ENCODE results near the gene AFG1L. TPM values are rescaled to one million over a fixed set of nuclear protein-coding genes. Genes with fewer than 3 reads are reported as not detected.
A peak's percentile ranks its signal among the peaks of the same experiment; 100 is the strongest.
"Not testable (repeated sequence)": the region's sequence is repeated elsewhere in the genome, so short reads cannot be mapped to it uniquely, and the experiment has no call there.

Gene AFG1L
- total and polyA plus RNA-seq, 7 donors, result 2.1 to 6.9 (median 3.5) TPM

GRCh38 chr6:108295676-108296075 is 822 bp downstream of the AFG1L start:
- 65 to 66% methylated on average over 7 of the region's 7 CpGs for WGBS, 2 donors
- Histone ChIP-seq H3K4me3 (peak overlapping the region; percentile 62 to 80 (median 74)), H3K27ac (peak overlapping the region; percentile 82 to 88 (median 87)), H3K9me3 (no peaks in the 10 kb centered on the region), H3K36me3 (no peaks in the 10 kb centered on the region), H3K4me1 (peaks cover 0 to 9% (median 7%) of the 10 kb centered on the region in 4 donors), H3K27me3 (no peaks in the 10 kb centered on the region)
- no peak for TF ChIP-seq POLR2AphosphoS5 (IDR thresholded peaks at IDR 0.05)
- no peak for TF ChIP-seq EP300 (IDR thresholded peaks at IDR 0.05)
- TF ChIP-seq POLR2A (IDR thresholded peaks at IDR 0.05), result no peak
- no peak for TF ChIP-seq CTCF (IDR thresholded peaks at IDR 0.05)
- no peak for DNase-seq
- intact Hi-C loops (cut with DNase I), result no loop called here

DNA sequence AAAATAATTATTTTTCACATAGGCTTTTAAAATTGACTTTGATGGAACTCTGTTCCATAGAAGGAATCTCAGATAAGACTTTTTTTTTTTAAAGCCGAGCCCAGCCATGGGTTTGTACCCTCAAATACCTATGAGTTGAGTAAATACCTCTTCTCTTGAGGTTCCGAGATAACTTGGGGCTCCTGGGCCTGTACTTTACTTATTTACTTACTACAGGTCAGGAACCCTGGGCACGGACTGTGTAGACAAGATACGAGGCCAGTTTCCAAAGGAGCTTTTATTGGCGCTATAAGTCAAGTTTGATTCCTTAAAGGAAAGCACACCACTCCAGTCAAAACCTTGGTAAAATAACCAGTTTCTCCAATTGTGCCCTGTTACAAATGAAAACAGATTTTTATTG is 7.5 kb downstream of the AFG1L start:
- Histone ChIP-seq H3K4me1 (no peaks in the 10 kb centered on the region), H3K27me3 (no peaks in the 10 kb centered on the region), H3K4me3 (no peak overlapping the region), H3K27ac (no peak overlapping the region), H3K9me3 (no peaks in the 10 kb centered on the region), H3K36me3 (no peaks in the 10 kb centered on the region)
- TF ChIP-seq CTCF (IDR thresholded peaks at IDR 0.05) (no peak), POLR2A (IDR thresholded peaks at IDR 0.05) (no peak), EP300 (IDR thresholded peaks at IDR 0.05) (no peak), POLR2AphosphoS5 (IDR thresholded peaks at IDR 0.05) (no peak)
- WGBS, 2 donors, result 76 to 89% methylated on average over 5 of the region's 5 CpGs
- no peak for DNase-seq
- intact Hi-C loops (cut with DNase I), result no loop called here

- intact Hi-C loops (cut with DNase I), result no loop called here
- H3K36me3 ChIP-seq, result no peaks in the 10 kb centered on the region
- WGBS, 2 donors, result 89 to 90% methylated on average over 2 of the region's 2 CpGs
- no peak for DNase-seq
- H3K9me3 ChIP-seq, result no peaks in the 10 kb centered on the region
- no peaks in the 10 kb centered on the region for H3K27me3 ChIP-seq
- TF ChIP-seq EP300 (IDR thresholded peaks at IDR 0.05), result no peak
- TF ChIP-seq POLR2AphosphoS5 (IDR thresholded peaks at IDR 0.05), result no peak
- no peak for TF ChIP-seq CTCF (IDR thresholded peaks at IDR 0.05)
- no peak for TF ChIP-seq POLR2A (IDR thresholded peaks at IDR 0.05)
- no peak overlapping the region for H3K27ac ChIP-seq
- no peaks in the 10 kb centered on the region for H3K4me1 ChIP-seq
- no peak overlapping the region for H3K4me3 ChIP-seq
Measured at GRCh38 chr6:108304646-108305045, 9.8 kb downstream of the AFG1L start.

DNA sequence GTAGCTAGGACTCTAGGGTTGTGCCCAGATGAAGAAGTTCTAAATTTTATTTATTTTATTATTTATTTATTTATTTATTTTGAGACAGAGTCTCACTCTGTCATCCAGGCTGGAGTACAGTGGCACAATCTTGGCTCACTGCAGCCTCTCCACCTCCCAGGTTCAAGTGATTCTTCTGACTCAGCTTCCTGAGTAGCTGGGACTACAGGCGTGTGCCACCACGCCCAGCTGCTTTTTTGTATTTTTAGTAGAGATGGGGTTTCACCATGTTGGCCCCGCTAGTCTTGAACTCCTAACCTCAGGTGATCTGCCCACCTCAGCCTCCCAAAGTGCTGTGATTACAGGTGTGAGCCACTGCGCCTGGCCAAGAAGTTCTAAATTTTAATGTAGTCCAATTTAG is 13.8 kb downstream of the AFG1L start:
- H3K4me1 ChIP-seq; H3K27me3 ChIP-seq; H3K36me3 ChIP-seq; H3K9me3 ChIP-seq; intact Hi-C loops (cut with DNase I); H3K27ac ChIP-seq; DNase-seq; H3K4me3 ChIP-seq: not testable (repeated sequence)
- 74 to 79% methylated on average over 4 of the region's 4 CpGs for WGBS, 2 donors

- intact Hi-C loops (cut with DNase I), result no loop called here
- Histone ChIP-seq H3K27ac (no peak overlapping the region), H3K9me3 (no peaks in the 10 kb centered on the region), H3K4me3 (no peak overlapping the region), H3K4me1 (no peaks in the 10 kb centered on the region), H3K36me3 (no peaks in the 10 kb centered on the region), H3K27me3 (no peaks in the 10 kb centered on the region)
- TF ChIP-seq CTCF (IDR thresholded peaks at IDR 0.05) (no peak), EP300 (IDR thresholded peaks at IDR 0.05) (no peak), POLR2AphosphoS5 (IDR thresholded peaks at IDR 0.05) (no peak), POLR2A (IDR thresholded peaks at IDR 0.05) (no peak)
- no peak for DNase-seq
- 88% methylated on average over 5 of the region's 5 CpGs for WGBS, 2 donors
Measured at GRCh38 chr6:108309844-108310243, 15.0 kb downstream of the AFG1L start.
